Vagina (tissue), 2 donors: ENCODE data around the gene TH. TPM values are rescaled to one million over a fixed set of nuclear protein-coding genes. Genes with fewer than 3 reads are reported as not detected.

ENCODE experiments used
- DNase-seq, 2 donors: peaks; one replicate each; pipeline ENCODE4 v3.0.0-alpha.2; 2017; ENCODE audit errors: extremely low spot score in 2 of 2
- H3K27ac ChIP-seq: fragments of 200-600 bp; sonication (generic); one replicate; pipeline ENCODE4 v1.5.1; 2019
- H3K27me3 ChIP-seq: fragments of 200-600 bp; sonication (generic); one replicate; pipeline ENCODE4 v1.5.1; 2019
- H3K36me3 ChIP-seq, 2 donors: fragments of 200-600 bp; sonication (generic); one replicate each; pipeline ENCODE4 v1.5.1; 2017 to 2019
- H3K4me1 ChIP-seq: fragments of 200-600 bp; sonication (generic); one replicate; pipeline ENCODE4 v1.5.1; 2019
- H3K4me3 ChIP-seq, 2 donors: fragments of 200-600 bp; sonication (generic); 1 replicate in 1 of 2; 2 replicates in 1 of 2; pipeline ENCODE4 v1.5.1; 2016 to 2019
- H3K9me3 ChIP-seq: fragments of 200-600 bp; sonication (generic); one replicate; pipeline ENCODE4 v1.5.1; 2019
- CTCF ChIP-seq, 3 experiments: fragments of 450-650 bp in 2 of 3; fragments of 200-600 bp in 1 of 3; sonication (generic) in 1 of 3; IDR thresholded peaks; one replicate each; pipeline ENCODE4 v1.5.1; 2017 to 2019; ENCODE audit warnings: antibody characterized with exemption in 3 of 3, mild to moderate bottlenecking in 2 of 3, moderate library complexity in 2 of 3
- POLR2A ChIP-seq, 2 donors: fragments of 450-650 bp; IDR thresholded peaks; one replicate each; pipeline ENCODE4 v1.6.1; 2017; ENCODE audit warnings: antibody characterized with exemption in 2 of 2, mild to moderate bottlenecking in 2 of 2, moderate library complexity in 2 of 2
- POLR2AphosphoS5 ChIP-seq, 2 donors: sonication (generic); formaldehyde crosslinking; IDR thresholded peaks; one replicate each; pipeline ENCODE4 v1.9.0; 2017; ENCODE audit warnings: antibody characterized with exemption in 2 of 2, mild to moderate bottlenecking in 2 of 2, low read depth in 1 of 2; ENCODE audit not compliant: insufficient read depth in 1 of 2
- intact Hi-C: fragments of 100-400 bp; cut with DNase I; formaldehyde crosslinking; loops from one replicate; pipeline ENCODE4 v1.15.1; 2023
- total RNA-seq: library from RNA; depleted of rRNA; stranded (reverse); fragments of >200 nt; gene quantifications from one replicate; pipeline ENCODE4 v1.2.3, GENCODE V29; 2016

TH gene
- total RNA-seq, 1 donor from 2014 or later, result 21.9 TPM

DNA sequence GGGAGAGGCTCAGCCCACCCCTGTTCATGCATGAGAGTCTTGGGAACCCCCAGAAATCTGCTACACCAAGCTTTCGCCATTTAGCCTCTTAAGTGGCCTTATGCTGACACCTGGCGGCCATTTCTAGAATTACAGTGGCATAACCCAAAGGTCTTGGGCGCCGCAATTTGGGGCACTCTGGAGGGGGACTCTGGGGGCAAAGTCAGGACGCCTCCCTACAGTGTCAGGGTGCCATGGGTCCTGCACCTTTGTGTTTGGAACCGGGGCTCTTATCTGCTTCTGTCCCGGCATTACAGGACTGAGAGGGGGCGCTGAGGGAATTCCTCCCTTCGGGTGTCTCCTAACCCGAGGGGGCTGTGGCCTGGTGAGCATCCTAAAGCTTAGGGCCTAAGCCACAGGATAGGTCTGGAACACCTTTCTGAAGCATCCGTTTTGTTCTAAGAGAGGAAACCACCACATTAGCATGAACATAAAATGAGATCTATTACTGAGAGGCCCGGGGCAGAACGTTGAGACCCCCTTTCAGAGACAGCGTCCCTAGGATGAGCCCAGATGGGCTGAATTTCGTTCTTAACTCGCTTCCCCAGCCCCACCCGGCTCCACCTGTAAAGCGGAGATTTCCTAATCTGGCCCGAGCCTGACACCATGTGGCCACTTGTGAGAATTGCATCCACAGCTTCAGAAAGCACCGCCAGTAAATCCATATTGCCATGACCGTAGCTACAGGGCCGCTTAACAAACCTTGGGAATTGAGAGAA is 19.9 kb downstream of the TH start:
- H3K4me3 ChIP-seq, result peak overlapping the region in 1 of 2 donors; percentile 22
- no peak overlapping the region for H3K27ac ChIP-seq
- DNase-seq, result peak in 1 of 2 donors; percentile 90
- peaks cover 5% of the 10 kb centered on the region for H3K27me3 ChIP-seq
- H3K4me1 ChIP-seq, result peaks cover 4% of the 10 kb centered on the region
- no peaks in the 10 kb centered on the region for H3K36me3 ChIP-seq
- no peaks in the 10 kb centered on the region for H3K9me3 ChIP-seq
- intact Hi-C loops, result loop anchor here (5.0 to 10.0 kb wide), 4 partner anchors 269 to 497 kb away; partner anchors contain the start of genes KRTAP5-6 and TNNI2
- TF ChIP-seq POLR2A (IDR thresholded peaks at IDR 0.05) (no peak), CTCF (IDR thresholded peaks at IDR 0.05) (peak; percentile 97 to 98 (median 98))

DNA sequence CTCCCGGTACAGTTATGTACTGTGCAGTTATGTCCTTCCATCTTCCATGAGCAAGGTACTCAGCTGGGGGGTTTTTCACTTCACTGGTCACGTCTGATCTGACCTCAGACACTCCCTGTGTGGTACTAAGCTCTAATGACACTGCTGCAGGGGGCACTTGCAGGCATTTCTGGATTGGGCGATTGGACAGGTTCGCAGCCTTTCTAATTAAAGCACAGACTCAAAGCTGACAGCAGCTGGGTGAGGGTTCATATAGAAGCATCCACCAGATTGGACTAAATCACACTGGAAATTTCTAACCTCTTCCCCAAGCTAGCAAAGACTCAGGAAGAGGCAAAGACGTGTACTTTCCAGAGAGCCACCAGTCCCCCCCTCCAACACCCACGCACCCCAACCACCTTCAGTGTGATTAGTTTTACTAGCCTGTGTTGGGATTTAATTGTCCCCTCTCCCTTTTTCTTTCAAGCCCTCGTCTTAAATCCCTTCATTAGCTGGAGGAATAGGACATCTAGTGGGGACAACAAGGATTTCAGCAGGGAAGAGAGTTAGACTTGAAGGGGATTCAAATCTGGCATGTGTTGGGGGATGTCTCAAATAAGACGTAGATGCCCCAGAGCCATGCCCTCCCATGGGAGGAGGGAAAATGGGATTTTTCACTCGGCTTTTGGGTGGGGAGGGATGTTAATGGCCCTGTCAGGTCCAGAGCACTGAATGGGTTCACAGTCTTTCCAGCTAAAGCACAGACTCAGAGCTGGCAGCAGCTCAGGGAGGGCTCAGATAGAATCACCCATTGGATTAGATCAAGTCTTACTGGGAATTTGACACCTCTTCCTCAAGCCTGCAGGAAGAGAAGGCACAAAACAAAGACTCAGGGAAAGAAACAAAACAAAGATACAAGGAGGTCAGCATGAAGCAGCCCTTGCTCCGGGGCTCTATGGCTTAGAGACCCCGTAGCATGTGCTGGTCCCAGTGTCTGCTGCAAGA is 21.5 kb downstream of the TH start:
- no peak for DNase-seq
- peaks cover 11% of the 10 kb centered on the region for H3K27me3 ChIP-seq
- H3K9me3 ChIP-seq, result no peaks in the 10 kb centered on the region
- no peak overlapping the region for H3K27ac ChIP-seq
- H3K36me3 ChIP-seq, result no peaks in the 10 kb centered on the region
- H3K4me3 ChIP-seq, result no peak overlapping the region
- H3K4me1 ChIP-seq, result peaks cover 4% of the 10 kb centered on the region
- TF ChIP-seq POLR2AphosphoS5 (IDR thresholded peaks at IDR 0.05; ENCODE audit: insufficient read depth in 1 of 2, low read depth in 1 of 2) (no peak), POLR2A (IDR thresholded peaks at IDR 0.05) (no peak), CTCF (IDR thresholded peaks at IDR 0.05) (peak in 2 of 3 experiments; percentile 18 to 20)
- intact Hi-C loops, result loop anchor here (5.0 to 10.0 kb wide), 4 partner anchors 268 to 495 kb away; partner anchors contain the start of genes KRTAP5-6 and TNNI2

GRCh38 chr11:2149460-2149859 is 22.2 kb downstream of the TH start:
- no peak for DNase-seq
- Histone ChIP-seq H3K9me3 (no peaks in the 10 kb centered on the region), H3K4me3 (no peak overlapping the region), H3K36me3 (no peaks in the 10 kb centered on the region), H3K27ac (no peak overlapping the region), H3K27me3 (peaks cover 11% of the 10 kb centered on the region), H3K4me1 (peaks cover 6% of the 10 kb centered on the region)
- TF ChIP-seq POLR2A (IDR thresholded peaks at IDR 0.05) (no peak), POLR2AphosphoS5 (IDR thresholded peaks at IDR 0.05; ENCODE audit: insufficient read depth in 1 of 2, low read depth in 1 of 2) (no peak), CTCF (IDR thresholded peaks at IDR 0.05) (no peak)
- intact Hi-C loops, result no loop called here

DNA sequence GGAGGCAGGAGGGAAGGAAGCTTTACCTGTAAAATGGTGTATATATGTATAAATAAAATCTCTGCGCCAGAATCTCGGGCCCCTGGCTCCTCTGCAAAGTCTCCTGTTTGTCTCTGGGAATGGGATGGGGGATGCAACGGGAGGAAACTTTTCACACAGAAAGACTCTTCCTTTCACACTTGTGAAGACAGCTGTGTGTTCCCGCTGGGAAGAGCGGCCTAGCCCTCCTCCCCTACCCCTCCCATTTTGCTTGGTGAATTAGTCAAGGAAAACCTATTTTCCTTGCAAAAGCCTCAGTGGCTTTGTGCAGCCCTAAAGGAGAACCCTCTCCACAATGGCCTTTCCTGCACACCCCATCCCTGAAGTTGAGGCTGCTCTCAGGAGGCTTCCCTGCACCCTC is 23.0 kb downstream of the TH start:
- Histone ChIP-seq H3K4me3 (no peak overlapping the region), H3K27ac (no peak overlapping the region), H3K9me3 (no peaks in the 10 kb centered on the region), H3K4me1 (peaks cover 13% of the 10 kb centered on the region), H3K27me3 (peaks cover 16% of the 10 kb centered on the region), H3K36me3 (no peaks in the 10 kb centered on the region)
- no peak for DNase-seq
- intact Hi-C loops, result no loop called here
- TF ChIP-seq POLR2A (IDR thresholded peaks at IDR 0.05), result no peak
- TF ChIP-seq CTCF (IDR thresholded peaks at IDR 0.05), result no peak
- no peak for TF ChIP-seq POLR2AphosphoS5 (IDR thresholded peaks at IDR 0.05; ENCODE audit: insufficient read depth in 1 of 2, low read depth in 1 of 2)
